CD4-positive, alpha-beta T cell (primary cell): ENCODE measurements around the gene QRFP. TPM values are rescaled to one million over a fixed set of nuclear protein-coding genes. Genes with fewer than 3 reads are reported as not detected.

Source experiments
- ATAC-seq: fragments of 200-7000 bp; cut with Tn5 transposase; one replicate; pipeline ENCODE4 v1.10.0; 2022; ENCODE audit warnings: mild to moderate bottlenecking; ENCODE audit not compliant: poor library complexity
- CTCF ChIA-PET: fragments of 350-600 bp; sonication (Branson Sonifier 250); formaldehyde crosslinking; loops from one replicate; lab custom pipeline; 2021; ENCODE audit warnings: antibody characterized with exemption, inconsistent platforms; lab: Charles Lee
- POLR2A ChIA-PET: fragments of 350-600 bp; sonication (Branson Sonifier 250); formaldehyde crosslinking; loops from one replicate; lab custom pipeline; 2021; ENCODE audit warnings: antibody characterized with exemption, inconsistent platforms; lab: Charles Lee
- DNase-seq, 14 experiments: peaks; one replicate each; pipeline ENCODE4 v3.0.0-alpha.2; 2013 to 2020; ENCODE audit warnings: mixed read lengths in 2 of 14
- H3K27ac ChIP-seq, 2 donors: one replicate each; pipeline versions ENCODE4 v1.5.1 to v1.7.0; 2013; ENCODE audit warnings: low read length in 2 of 2, low read depth in 1 of 2, mild to moderate bottlenecking in 1 of 2
- H3K27me3 ChIP-seq, 2 experiments: 1 replicate in 1 of 2; 2 replicates in 1 of 2; pipeline versions ENCODE4 v1.6.1 to v1.7.0; 2013; ENCODE audit warnings: low read length in 2 of 2, control low read depth in 1 of 2, mild to moderate bottlenecking in 1 of 2, moderate library complexity in 1 of 2; ENCODE audit not compliant: insufficient read depth in 2 of 2, control insufficient read depth in 1 of 2
- H3K36me3 ChIP-seq: one replicate; pipeline ENCODE4 v1.6.1; 2013; ENCODE audit warnings: low read length, control low read depth; ENCODE audit not compliant: insufficient read depth
- H3K4me1 ChIP-seq: one replicate; pipeline ENCODE4 v1.6.1; 2013; ENCODE audit warnings: low read length, control low read depth; ENCODE audit not compliant: insufficient read depth
- H3K4me3 ChIP-seq: one replicate; pipeline ENCODE4 v1.5.1; 2013; ENCODE audit warnings: mild to moderate bottlenecking, low read length, moderate library complexity
- H3K9me3 ChIP-seq, 2 experiments: 1 replicate in 1 of 2; 2 replicates in 1 of 2; pipeline versions ENCODE4 v1.6.1 to v1.7.0; 2013; ENCODE audit warnings: low read length in 2 of 2, mild to moderate bottlenecking in 2 of 2, control low read depth in 1 of 2, moderate library complexity in 1 of 2; ENCODE audit not compliant: control insufficient read depth in 1 of 2, insufficient read depth in 1 of 2
- H3K27ac Mint-ChIP-seq: one replicate; pipeline ENCODE4 v1.8.0; 2020; ENCODE audit warnings: mixed read lengths
- H3K27me3 Mint-ChIP-seq: one replicate; pipeline ENCODE4 v1.8.0; 2021; ENCODE audit warnings: mixed read lengths
- H3K36me3 Mint-ChIP-seq: one replicate; pipeline ENCODE4 v1.8.0; 2021; ENCODE audit warnings: low read depth, mixed read lengths
- H3K4me1 Mint-ChIP-seq: one replicate; pipeline ENCODE4 v1.8.0; 2021; ENCODE audit warnings: low read depth, mixed read lengths
- H3K4me3 Mint-ChIP-seq: one replicate; pipeline ENCODE4 v1.8.0; 2020; ENCODE audit warnings: mild to moderate bottlenecking, mixed read lengths
- H3K9me3 Mint-ChIP-seq: one replicate; pipeline ENCODE4 v1.8.0; 2020; ENCODE audit warnings: mixed read lengths
- CTCF ChIP-seq: fragments of 200-600 bp; IDR thresholded peaks from one replicate; pipeline ENCODE4 v1.8.0; 2022; ENCODE audit warnings: antibody characterized with exemption, mild to moderate bottlenecking
- intact Hi-C, 2 experiments: fragments of 100-400 bp; cut with DNase I in 1 of 2; cut with micrococcal nuclease in 1 of 2; formaldehyde crosslinking; loops; one replicate each; pipeline versions ENCODE4 v1.15.1 to v1.9.0; 2023 to 2025; cut with DNase I, micrococcal nuclease
- total RNA-seq, 174 experiments: library from RNA in 2 of 174; stranded (reverse) in 2 of 174; gene quantifications; one replicate each; pipeline ENCODE4 v1.2.3 and lab custom pipeline; 2021 to 2026

The QRFP gene
- total RNA-seq, 2 experiments from 2014 or later: not detected

- H3K27me3 ChIP-seq: peaks cover 21 to 35% of the 10 kb centered on the region in 2 experiments
- intact Hi-C loops: no loop called here
- Mint-ChIP-seq H3K27me3 (peaks cover 45% of the 10 kb centered on the region), H3K4me3 (no peak overlapping the region), H3K9me3 (no peaks in the 10 kb centered on the region), H3K36me3 (no peaks in the 10 kb centered on the region), H3K27ac (no peak overlapping the region), H3K4me1 (no peaks in the 10 kb centered on the region)
- no peaks in the 10 kb centered on the region for H3K36me3 ChIP-seq
- ATAC-seq (no peak), DNase-seq (no peak)
- no peaks in the 10 kb centered on the region for H3K4me1 ChIP-seq
- no peak overlapping the region for H3K4me3 ChIP-seq
- H3K27ac ChIP-seq: no peak overlapping the region
- ChIA-PET POLR2A (no interaction called here), CTCF (no interaction called here)
- no peak for TF ChIP-seq CTCF
- H3K9me3 ChIP-seq: peaks cover 0 to 10% of the 10 kb centered on the region in 2 experiments
These were observed 34.3 kb upstream of the QRFP start for GRCh38 chr9:130930804-130931349.

GRCh38 chr9:130930132-130930803 is 33.7 kb upstream of the QRFP start:
- peaks cover 0 to 8% of the 10 kb centered on the region in 2 experiments for H3K9me3 ChIP-seq
- H3K27me3 Mint-ChIP-seq: peaks cover 38% of the 10 kb centered on the region
- CTCF ChIA-PET: no interaction called here
- H3K27ac Mint-ChIP-seq: no peak overlapping the region
- no peak for DNase-seq
- peaks cover 20 to 29% of the 10 kb centered on the region in 2 experiments for H3K27me3 ChIP-seq
- H3K4me1 Mint-ChIP-seq: no peaks in the 10 kb centered on the region
- H3K4me1 ChIP-seq: no peaks in the 10 kb centered on the region
- no peaks in the 10 kb centered on the region for H3K36me3 Mint-ChIP-seq
- H3K4me3 ChIP-seq: no peak overlapping the region
- no peak for ATAC-seq
- H3K27ac ChIP-seq: no peak overlapping the region
- no peaks in the 10 kb centered on the region for H3K9me3 Mint-ChIP-seq
- intact Hi-C loops: no loop called here
- no peak for TF ChIP-seq CTCF
- POLR2A ChIA-PET: no interaction called here
- H3K36me3 ChIP-seq: no peaks in the 10 kb centered on the region
- H3K4me3 Mint-ChIP-seq: no peak overlapping the region

- Mint-ChIP-seq H3K27ac (no peak overlapping the region), H3K9me3 (no peaks in the 10 kb centered on the region), H3K36me3 (no peaks in the 10 kb centered on the region), H3K27me3 (peaks cover 32% of the 10 kb centered on the region), H3K4me3 (no peak overlapping the region), H3K4me1 (no peaks in the 10 kb centered on the region)
- Histone ChIP-seq H3K27ac (no peak overlapping the region), H3K36me3 (no peaks in the 10 kb centered on the region), H3K4me1 (no peaks in the 10 kb centered on the region), H3K4me3 (no peak overlapping the region), H3K9me3 (peaks cover 0 to 8% of the 10 kb centered on the region in 2 experiments), H3K27me3 (peaks cover 17 to 22% of the 10 kb centered on the region in 2 experiments)
- TF ChIP-seq CTCF: no peak
- ChIA-PET POLR2A (no interaction called here), CTCF (no interaction called here)
- no peak for ATAC-seq
- no peak for DNase-seq
- intact Hi-C loops: no loop called here
These were observed 33.0 kb upstream of the QRFP start for GRCh38 chr9:130929571-130930038.
